22Rv1 (cell line): ENCODE measurements around the gene TMEM139.
A peak's percentile ranks its signal among the peaks of the same experiment; 100 is the strongest.

Experiments
- CTCF ChIP-seq: fragments of 450-650 bp; IDR thresholded peaks from 2 replicates; pipeline ENCODE4 v1.5.1; 2017; ENCODE audit warnings: mild to moderate bottlenecking
- ZFX ChIP-seq: fragments of 450-650 bp; IDR thresholded peaks from 2 replicates; pipeline ENCODE4 v1.6.1; 2017; ENCODE audit warnings: antibody characterized with exemption, borderline replicate concordance

GRCh38 chr7:143321734-143322133, 37.0 kb downstream of the TMEM139 start:
- TF ChIP-seq CTCF (peak; percentile 54), ZFX (no peak)
